HG03558 (cell line): Measurements from ENCODE around the gene MRS2.

ENCODE experiments used
- ATAC-seq: cut with Tn5 transposase; IDR thresholded peaks from one replicate; pipeline ENCODE4 v1.9.1; 2021; ENCODE audit warnings: moderate number of reproducible peaks; ENCODE audit not compliant: unreplicated experiment; ENCODE audit errors: extremely low read depth

MRS2 gene

DNA sequence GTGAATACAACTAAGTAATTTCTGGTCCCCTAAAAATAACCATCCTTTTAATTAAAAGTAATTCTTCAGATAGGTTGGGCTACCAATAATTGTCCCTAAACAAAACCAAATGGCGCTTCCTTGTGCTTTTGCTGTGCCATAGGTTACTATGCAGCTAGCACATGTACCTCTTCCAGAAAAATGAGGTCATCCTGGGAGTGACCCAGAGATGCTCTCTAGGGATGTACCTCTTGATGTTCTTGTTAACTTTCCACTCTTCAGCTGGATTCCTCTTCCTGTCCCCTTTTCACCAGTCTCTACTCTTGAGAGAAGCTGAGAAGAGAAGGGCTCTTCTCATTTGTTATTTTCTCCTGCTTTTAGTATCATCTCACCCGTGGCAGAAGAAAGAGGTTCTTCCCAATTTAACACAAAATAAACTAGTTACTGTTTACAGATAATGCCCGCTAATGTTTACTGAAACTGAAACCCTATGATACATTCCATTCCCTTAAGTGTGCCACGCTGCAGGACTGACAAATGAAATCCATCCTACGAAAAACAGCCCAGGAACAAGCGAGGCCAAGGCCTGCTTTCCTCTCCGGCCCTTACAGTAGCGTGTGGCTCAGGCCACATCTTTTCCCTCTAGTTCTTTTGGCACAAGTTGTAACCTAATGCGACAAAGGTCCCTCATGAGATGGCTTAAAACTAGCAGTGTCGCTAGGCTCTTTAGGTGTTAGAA is 24.2 kb downstream of the MRS2 start:
- no peak for ATAC-seq

- no peak for ATAC-seq
Observed at GRCh38 chr6:24428615-24429014, 25.9 kb downstream of the MRS2 start.

DNA sequence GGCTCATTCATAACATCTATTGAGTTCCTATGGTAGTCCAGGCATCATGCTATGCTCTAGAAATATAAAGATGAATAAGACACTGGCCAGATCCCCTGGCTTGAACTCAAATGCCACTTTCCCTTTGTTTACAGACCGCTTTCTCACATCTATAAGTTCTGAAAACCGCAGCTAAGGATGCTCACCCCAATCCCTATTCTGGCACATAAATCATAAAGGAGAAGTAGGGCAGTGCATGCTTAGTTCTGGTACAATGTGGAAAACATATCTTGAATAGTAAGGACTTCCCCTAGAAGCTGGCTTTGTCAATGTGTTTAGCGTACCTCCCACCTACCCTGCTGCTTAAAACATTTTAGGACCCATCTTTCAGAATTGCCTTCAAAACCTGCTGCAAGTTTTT is 26.4 kb downstream of the MRS2 start:
- no peak for ATAC-seq

- no peak for ATAC-seq
Observed at GRCh38 chr6:24430086-24430485, 27.4 kb downstream of the MRS2 start.

GRCh38 chr6:24431045-24431451 is 28.3 kb downstream of the MRS2 start:
- no peak for ATAC-seq

DNA sequence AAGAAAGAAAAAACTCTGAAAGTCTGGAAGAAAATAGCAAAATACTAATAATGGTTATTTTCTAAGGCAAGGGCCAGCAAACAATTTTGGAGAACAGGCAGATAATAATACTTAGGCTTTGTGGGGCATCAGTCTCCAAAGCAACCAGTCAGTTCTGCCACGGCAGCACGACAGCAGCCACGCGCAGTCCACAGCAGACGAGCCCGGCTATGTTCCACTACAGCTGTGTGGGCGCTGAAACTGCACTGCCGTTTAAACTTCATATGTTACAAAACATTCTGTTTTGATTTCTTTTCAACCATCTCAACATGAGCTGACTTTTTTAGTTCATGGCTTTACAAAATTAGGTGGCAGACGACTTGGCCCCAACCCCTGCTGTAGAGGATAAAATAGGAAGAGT is 29.9 kb downstream of the MRS2 start:
- ATAC-seq = no peak

GRCh38 chr6:24436979-24437378 is 34.2 kb downstream of the MRS2 start:
- no peak for ATAC-seq

DNA sequence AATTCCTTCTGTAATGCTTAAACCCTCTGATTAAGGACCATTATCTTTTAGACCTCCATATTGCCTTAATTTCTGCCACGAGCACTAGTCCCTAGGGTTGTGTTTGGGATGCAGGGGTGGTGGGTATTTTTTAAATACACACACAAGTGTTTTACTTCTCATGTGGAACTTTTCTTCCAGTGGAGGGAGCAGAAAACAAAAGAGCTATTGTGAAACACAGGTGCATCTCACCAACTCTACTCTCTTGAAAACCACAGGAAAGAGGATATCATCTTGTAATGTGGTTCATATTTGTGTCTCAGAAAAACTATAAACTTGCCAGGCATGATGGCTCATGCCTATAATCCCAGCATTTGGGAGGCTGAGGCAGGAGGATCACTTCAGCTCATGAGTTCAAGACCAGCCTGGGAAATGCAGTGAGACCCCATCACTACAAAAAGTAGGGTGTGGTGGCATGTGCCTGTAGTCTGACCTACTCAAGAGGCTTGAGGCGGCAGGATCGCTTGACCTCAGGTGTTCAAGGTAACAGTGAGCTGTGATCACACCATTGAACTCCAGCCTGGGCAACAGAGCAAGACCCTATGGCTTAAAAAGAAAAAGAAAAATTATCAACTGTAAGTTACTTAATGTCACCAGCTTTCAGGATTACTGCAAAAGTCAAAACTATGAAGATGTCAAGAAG is 37.3 kb downstream of the MRS2 start:
- no peak for ATAC-seq

DNA sequence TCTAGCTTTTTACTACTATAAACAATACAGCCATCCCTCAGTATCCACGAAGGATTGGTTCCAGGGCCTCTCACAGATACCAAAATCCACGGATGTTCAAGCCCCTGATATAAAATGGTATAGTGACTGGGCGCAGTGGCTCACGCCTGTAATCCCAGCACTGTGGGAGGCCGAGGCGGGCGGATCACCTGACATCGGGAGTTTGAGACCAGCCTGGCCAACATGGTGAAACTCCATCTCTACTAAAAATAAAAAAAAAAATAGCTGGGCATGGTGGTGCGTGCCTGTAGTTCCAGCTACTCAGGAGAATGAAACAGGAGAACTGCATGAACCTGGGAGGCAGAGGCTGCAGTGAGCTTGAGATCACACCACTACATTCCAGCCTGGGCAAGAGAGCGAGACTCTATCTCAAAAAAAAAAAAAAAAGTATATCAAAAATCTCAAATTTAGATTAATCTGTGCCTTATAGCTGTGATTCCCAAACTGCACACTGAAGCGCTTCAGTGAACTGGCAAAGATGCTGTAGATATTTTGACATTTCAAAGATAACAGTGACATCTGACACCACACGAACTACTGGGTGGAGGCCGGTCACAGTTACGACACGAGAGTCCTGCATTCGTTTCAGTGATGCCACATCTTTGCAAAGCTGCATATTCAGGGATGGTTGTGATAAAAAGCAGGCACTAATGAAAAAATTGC is 38.3 kb downstream of the MRS2 start:
- ATAC-seq = no peak

GRCh38 chr6:24441599-24441904 is 38.8 kb downstream of the MRS2 start:
- ATAC-seq = no peak

DNA sequence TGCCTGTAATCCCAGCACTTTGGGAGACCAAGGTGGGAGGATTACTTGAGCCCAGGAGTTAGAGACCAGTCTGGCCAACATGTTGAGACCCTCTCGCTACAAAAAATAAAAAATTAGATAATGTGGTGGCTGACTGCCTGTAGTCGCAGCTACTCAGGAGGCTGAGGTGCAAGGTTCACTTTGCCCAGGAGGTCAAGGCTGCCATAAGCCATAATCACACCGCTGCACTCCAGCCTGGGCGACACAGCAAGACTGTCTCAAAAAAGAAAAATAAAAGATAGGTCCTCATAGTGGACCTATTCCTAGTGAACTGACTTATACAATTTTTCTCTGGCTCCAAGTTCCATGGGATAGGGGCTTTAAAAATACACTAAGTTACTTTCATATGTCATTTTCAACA is 41.9 kb downstream of the MRS2 start:
- no peak for ATAC-seq

DNA sequence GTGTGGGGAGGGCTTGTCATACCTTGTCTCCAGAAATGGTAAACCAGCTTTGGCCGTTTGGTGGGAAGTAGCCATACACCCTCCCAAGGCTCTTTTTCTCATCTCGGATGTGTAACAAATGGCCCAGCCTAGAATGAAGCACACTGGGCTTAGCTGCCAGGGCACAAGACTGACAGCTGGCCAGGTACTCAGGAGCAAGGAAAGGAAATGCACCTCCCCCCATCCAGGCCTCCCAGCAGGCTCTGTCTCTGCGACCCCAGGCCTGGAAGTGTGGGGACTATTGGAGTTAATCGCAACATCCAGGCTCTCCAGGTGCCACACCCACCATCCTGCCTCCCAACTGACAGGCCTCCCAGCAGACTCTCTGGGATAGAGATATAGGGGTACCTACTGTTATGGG is 43.0 kb downstream of the MRS2 start:
- no peak for ATAC-seq

- ATAC-seq = no peak
Observed at GRCh38 chr6:24446670-24447069, 43.9 kb downstream of the MRS2 start.

GRCh38 chr6:24448396-24448795 is 45.7 kb downstream of the MRS2 start:
- ATAC-seq = no peak

DNA sequence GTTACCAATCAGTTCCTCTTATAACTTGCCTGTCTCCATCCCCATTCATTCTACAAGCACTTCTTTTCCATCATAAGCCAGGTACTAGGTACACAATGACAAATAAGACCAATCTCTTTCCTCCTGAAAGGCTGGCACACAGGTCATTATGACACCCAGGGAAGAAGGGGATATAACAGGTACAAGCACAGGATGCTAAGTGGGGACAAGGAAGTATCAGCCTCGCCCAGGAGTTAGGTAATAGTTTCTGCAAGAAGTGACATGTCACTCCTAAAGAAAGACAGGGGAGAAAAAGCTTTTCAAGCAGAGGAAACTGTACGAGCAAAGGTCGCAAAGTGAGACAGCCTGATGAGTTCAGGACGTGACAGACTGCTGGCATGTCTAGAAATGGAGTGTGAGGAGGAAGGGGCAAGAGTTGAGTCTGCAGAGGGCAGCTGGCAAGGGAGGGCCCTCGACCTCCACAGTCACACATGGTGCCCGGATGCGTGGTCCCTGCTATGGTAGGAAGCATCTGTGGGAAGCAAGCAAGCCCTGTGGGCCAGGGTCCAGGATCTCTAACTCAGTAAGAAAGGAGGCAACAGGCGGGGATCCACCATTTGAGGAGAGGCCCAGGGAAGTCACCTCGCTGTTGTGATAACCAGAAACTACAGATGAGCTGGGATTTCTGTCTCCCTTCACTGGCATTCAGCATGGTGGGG is 46.2 kb downstream of the MRS2 start:
- no peak for ATAC-seq

DNA sequence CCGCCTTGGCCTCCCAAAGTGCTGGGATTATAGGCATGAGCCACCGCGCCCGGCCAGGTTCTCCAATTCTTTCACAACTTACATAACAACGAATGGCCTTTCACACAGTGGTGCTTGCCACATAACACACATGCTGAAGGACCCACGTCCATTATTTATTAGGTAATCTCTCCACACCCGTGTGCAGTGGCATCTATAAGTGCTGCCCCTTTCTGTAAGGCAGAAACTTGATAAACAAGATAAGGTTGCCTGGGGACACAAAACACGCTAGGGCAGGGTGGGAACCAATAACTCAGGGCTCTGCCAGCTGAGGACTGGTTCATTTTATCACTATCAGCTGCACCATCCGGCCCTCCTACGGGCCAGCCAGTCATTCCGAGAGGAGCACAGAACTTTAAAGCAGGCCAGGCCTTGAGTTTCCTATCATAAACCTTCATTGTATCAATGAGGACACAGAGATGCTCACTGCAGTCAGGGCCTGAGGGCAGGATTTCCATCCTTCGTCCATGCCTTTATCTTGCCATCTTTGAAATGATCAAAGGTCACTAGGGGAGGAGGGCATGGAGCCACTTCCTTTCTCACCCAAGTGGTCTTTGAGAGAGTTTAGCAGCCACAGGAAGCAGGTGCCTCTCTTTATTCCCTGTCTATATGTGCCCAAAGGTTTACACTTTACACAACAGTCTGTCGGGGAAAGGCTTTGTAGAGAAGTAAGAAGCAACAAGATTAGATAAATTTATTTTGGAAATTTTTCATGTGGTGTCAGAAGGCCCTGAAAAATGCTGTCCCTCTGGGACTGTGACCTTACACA is 49.0 kb downstream of the MRS2 start:
- no peak for ATAC-seq

- ATAC-seq = no peak
Observed at GRCh38 chr6:24453921-24454320, 51.2 kb downstream of the MRS2 start.

GRCh38 chr6:24454452-24454851 is 51.7 kb downstream of the MRS2 start:
- no peak for ATAC-seq

GRCh38 chr6:24455061-24455460 is 52.3 kb downstream of the MRS2 start:
- ATAC-seq = no peak

DNA sequence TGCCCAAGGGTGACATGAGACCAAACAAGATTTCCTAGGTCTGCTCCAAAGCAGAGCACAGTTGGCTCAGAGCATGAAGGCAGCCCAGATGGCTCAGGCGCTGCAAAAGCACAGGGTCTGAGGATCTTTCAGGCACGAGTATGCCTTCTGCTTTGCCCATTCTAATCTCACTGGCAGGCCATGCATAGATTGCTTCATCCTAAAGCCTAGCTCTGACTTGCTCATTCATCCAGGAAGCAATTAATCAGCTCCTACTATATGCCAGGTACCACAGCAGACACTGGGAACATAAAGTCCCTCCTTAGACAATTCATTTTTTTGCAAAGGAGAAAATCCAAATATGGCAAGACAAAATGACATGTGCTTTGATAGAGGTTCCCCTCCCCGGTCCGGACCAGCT is 55.4 kb downstream of the MRS2 start:
- no peak for ATAC-seq
